GF-D8 (cell line): Measurements from ENCODE around the gene AFTPH.

Experiments used
- DNase-seq: peaks from one replicate; lab custom pipeline; 2025; lab: John Stamatoyannopoulos, UW

The AFTPH gene

DNA sequence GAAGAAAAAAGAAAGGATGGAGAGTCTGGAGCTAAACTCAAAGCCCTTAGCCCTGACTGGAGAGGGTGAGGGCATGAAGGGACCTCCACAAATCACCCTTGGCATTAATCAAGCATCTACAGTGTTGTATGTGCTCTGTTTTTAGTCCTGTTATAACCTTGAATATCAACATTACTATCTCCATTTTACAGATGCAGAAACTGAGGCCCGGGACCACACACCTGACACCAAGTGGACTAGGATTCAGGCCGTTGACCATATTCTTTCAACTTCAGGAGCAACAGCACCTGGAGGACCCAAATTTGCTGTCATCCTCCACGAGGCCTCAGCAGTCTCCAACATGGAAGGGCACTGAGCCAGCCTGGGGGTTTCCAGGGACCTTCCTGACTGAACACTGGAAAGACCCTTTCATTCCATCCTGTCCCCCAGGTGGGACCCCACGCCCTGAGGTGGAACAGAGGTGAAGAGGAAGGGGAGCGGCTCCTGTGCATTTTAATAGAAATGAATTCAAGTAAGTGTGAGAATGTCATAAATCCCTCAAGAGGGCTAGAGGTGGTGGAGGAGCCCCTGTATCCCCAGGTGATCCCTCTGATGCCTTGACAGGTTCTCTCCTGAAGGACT, 88.6 kb downstream of the AFTPH start:
- DNase-seq, result no peak

- DNase-seq, result no peak
These were observed 89.1 kb downstream of the AFTPH start for GRCh38 chr2:64613276-64613675.

DNA sequence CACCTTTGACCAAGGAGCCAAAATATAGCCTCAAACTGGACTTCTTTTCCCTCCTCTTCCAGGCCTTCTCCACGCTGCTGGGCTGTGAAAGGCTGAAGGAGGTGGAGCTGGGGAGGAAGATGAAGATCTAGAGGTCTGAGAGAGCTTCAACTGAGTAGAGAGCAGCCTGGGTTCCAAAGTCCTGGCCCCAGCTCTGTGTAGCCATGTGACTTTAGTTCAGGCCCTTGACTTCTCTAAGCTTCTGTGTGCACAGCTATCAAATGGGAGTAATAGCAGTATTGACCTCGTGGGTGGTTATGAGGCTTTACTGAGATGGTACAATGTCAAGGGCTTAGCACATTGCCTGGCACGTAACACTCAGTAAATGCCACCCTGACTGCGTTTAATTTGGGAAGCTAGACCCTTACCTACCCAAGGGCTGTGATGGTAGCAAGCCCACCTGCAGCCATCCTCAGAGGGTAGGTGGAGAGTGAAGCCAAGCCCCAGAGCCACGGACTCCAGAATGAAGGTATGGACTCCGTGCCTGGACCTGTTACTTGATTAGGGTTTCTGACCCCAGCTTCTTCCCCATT, 91.2 kb downstream of the AFTPH start:
- DNase-seq, result no peak

- no peak for DNase-seq
These were observed 91.9 kb downstream of the AFTPH start for GRCh38 chr2:64615844-64616536.

DNA sequence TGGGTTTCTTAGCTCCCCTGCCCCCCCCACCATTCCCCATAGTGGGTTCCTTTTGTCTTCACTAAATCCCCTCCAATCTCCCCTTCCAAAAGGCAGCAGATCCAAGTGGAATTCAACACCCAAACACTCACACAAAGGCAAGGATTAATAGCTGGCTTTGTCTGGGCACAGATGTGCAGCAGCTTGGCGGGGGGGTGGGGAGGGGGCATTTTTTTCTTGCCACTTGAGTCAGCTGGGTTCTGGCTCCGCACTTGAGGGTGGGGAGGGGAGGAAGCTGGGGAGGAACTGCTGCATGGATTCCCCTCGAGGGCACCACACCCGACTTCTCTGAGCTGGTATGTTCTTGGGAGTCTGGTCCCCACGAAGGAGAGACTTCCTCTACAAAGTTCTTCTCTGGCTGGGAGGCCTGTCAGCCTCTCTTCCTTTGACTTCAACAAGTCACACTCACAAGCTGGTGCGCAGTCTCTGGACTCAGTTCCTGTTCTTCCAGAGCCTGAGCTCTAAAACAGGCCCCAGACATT, 93.6 kb downstream of the AFTPH start:
- DNase-seq, result no peak

- DNase-seq, result no peak
These were observed 96.5 kb downstream of the AFTPH start for GRCh38 chr2:64620661-64621060.

DNA sequence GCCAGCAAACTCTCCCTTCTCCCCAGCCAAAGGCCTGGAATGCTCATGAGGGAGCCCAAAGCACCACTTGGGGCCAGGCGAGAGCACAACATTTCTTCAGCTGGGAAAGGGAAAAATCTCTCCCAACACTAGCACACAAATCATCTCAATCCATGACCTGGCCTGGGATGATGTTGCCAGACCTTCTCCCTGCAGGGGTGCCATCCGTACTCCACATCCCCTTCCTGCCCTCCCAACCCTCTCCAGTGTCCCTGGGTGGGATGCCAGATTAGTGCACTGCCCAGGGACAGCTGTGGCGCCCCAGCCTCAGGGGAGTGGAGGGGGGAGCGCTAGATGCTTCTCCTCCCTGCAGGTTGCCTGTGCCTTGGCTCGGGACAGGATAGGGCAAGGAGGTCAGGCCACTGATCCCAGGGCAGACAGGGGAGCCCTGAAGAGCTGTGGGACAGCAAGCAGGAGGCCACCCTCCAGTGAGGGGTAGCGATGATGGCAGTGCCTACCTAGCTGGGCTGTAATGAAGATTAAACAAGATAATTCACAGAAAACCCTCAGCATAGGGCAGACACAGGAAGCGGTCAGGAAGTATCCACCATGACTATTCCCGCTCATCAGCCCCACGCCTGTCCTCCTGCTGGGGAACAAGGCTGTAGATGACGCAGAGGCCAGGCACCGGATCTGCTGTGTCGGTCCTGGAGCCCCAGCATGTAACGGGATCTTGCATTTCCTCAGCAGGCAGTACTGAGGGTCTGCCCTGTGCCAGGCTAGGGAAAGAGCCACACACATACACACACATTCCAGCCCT, 98.5 kb downstream of the AFTPH start:
- DNase-seq, result no peak

DNA sequence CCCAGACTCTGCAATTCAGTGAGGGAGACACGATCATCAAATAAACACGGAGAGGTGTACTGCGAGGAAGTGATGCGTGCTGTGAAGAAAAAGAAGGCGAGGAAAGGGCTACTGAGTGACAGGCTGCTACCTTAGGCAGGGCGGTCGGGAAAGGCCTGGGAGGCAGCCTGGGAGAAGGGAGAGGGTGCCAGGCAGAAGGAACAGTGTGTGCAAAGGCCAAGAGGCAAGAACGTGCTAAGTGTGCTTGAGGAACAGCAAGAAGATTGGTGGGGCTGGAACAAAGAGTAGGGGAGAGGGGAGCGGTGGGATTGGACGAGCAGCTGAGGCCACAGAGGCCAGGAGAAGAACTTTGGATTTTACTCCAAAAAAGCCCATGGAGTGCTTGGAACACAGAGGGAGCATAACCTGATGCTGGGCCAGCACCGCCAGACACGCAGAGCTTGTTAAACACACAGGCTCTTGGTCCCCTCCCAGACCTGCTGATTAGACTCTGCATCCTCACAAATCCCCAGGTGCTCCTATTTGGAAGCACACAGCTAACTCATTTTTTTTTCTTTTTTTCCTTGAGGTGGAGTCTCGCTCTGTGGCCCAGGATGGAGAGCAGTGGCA, 99.2 kb downstream of the AFTPH start:
- no peak for DNase-seq

- no peak for DNase-seq
These were observed 100.0 kb downstream of the AFTPH start for GRCh38 chr2:64624108-64624610.

DNA sequence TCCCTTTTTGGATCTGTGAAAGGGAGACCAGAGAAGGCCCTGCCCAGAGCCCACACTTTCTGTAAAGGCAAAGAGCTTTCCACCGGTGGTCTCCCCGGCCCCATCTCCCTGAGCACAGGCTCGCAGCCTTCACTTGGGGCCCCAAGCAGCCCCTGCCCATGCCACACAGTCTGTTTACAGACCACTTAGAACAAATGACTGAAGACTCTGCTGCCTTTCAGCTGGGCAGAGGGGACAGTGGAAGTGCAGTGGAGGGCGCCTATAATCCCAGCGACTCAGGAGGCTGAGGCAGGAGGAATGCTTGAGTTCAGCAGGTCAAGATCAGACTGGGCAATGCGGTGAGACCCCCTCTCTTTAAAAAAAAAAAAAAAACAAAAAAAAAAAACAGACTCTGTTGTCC, 100.7 kb downstream of the AFTPH start:
- no peak for DNase-seq

GRCh38 chr2:64625299-64626145, 101.4 kb downstream of the AFTPH start:
- no peak for DNase-seq

GRCh38 chr2:64626146-64626809, 102.2 kb downstream of the AFTPH start:
- DNase-seq, result no peak

DNA sequence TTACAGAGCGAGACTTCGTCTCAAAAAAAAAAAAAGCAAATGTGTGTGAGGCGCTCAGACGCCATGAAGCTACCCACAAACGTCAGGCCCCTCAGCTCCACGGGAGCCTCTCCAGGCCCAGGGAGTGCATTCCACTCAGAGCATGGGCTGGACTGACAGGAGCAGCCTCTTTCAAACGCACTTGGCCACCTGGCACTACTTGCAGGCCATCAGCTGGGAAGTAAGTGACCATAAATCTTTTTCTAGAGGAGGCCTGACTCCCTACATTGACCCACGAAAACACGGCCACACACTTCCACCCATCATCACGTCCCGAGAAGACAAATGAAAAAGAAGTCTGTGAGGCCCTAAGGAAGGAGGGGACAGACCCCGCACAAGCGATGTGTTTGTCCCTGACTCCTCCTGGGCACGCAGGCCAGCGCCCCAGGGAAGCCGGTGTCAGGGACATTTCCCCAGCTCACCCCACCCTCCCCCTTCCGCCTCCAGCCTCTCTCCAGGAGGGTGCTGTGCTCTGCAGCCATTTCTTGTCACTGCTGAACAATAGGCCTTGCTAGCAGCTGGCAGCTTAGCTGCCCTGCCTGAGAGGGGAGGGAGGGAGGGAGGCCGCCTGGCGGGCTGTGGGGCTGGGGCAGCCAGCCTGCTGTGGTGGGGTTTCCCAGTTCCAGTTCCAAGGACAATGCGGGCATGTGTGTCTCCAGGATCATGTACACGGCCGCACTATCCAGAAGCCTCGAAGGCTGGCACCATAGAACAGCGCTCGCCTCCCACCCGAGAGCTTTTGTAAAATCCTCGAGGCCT, 103.0 kb downstream of the AFTPH start:
- no peak for DNase-seq

DNA sequence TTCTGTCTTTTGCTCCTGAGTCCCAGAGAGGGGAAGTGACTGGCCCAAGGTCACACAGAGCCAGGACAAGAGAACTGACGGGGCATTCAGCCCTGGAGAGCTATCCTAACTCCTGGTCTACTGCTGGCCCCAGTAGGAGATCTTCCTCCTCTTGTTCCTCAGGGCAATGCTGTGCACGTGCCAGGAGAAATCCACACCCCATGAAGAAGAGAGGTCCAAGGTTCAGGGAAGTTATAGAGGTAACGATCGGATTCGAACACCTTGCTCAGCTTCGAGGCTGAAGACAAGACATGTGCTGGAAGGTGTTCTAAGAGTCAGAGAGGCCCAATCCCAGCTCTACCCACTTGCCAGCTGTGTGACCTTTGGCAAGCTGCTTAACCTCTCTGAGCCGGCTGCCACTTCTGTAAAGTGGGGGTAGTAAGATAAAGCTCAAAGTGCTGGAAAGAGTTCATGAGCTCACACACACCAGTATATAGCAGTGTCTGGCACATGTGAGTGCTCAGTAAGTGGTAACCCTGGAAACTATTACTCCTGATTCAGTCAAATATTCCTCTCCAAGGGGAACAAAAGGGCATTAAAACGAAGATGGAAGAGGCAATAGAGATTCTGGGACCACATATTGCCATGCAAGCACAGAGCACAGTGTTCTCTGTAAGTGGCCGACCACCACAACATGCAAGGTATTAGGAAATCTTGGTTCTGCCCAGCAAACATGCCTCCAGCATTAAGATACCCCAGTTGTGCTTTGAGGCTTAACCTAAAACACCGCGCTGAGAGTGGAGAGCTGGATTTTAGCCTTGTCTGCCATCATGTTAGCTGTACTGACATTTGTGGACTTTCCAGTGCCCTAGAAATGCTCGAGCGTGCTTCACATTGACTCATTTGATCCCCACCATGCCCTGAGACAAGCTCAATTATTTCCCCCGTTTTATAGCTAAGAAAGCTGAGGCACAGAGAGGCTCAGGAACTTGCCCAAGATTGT, 104.0 kb downstream of the AFTPH start:
- DNase-seq, result no peak

- no peak for DNase-seq
These were observed 105.2 kb downstream of the AFTPH start for GRCh38 chr2:64629329-64629781.

DNA sequence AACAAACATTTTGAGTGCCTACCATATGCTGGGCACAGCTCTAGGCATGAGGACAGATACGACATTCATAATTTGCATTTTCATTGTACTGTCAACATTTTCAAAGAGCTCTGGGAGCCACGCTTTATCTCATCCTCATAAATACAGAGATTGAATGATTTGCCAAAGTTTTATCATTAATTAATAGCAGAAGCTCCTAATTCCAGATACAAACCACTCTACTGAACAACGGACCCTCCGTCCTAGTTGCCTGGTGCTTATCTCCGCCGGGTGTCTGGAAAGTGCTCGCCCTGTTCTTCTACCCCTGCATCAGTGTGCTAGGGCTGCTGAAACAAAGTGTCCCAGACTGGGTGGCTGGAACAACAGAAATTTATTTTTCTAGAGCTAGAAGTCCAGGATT, 105.7 kb downstream of the AFTPH start:
- no peak for DNase-seq

GRCh38 chr2:64630752-64631151, 106.6 kb downstream of the AFTPH start:
- no peak for DNase-seq

DNA sequence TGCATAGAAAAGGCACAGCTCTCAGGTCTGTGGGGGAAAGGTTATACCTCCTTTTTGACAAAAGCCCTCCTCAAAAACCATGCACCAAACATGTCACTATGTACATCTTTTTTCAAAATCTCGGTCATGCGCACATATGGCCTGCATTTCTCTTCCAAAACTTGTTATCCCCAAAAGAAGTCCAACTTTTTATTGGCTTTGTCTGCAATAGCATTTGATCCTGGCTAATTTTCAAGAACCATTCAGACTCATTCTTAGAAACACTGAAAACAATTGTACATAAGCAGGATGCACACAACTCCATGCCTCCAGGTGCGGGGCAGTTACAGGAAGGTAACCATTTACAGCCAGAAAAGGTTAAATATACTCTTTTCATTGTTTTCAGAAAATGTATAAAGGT, 107.6 kb downstream of the AFTPH start:
- no peak for DNase-seq
